IPS DF 6.9 (cell line): ENCODE results near the gene ETDB.
"Not testable (repeated sequence)": the region's sequence is repeated elsewhere in the genome, so short reads cannot be mapped to it uniquely, and the experiment has no call there.

ENCODE experiments used
- DNase-seq: peaks from one replicate; pipeline ENCODE4 v3.0.0-alpha.2; 2013; ENCODE audit warnings: low read depth, low spot score
- H3K27ac ChIP-seq: one replicate; pipeline ENCODE4 v1.5.1; 2013; ENCODE audit warnings: low read length, control low read depth
- H3K27me3 ChIP-seq: 2 replicates; pipeline ENCODE4 v1.6.1; 2013; ENCODE audit warnings: mild to moderate bottlenecking, low read length; ENCODE audit not compliant: control insufficient read depth, insufficient read depth
- H3K36me3 ChIP-seq: 2 replicates; pipeline ENCODE4 v1.6.1; 2013; ENCODE audit warnings: low read length; ENCODE audit not compliant: control insufficient read depth, insufficient read depth
- H3K4me1 ChIP-seq: 2 replicates; pipeline ENCODE4 v1.6.1; 2013; ENCODE audit warnings: low read length; ENCODE audit not compliant: control insufficient read depth, insufficient read depth
- H3K4me3 ChIP-seq: 2 replicates; pipeline ENCODE4 v1.5.1; 2013; ENCODE audit warnings: mild to moderate bottlenecking, low read length
- H3K9me3 ChIP-seq: 2 replicates; pipeline ENCODE4 v1.6.1; 2013; ENCODE audit warnings: low read length, inconsistent platforms; ENCODE audit not compliant: control insufficient read depth, insufficient read depth
- WGBS: extraction: QIAGEN DNeasy Blood & Tissue Kit; methylation state at CpG from one replicate; pipeline ENCODE4 v1.1.7; 2013; ENCODE audit warnings: mixed read lengths, missing lambda C conversion rate; ENCODE audit not compliant: insufficient read length, insufficient coverage; 5-methylcytosine and 5-hydroxymethylcytosine counted together

Gene ETDB

DNA sequence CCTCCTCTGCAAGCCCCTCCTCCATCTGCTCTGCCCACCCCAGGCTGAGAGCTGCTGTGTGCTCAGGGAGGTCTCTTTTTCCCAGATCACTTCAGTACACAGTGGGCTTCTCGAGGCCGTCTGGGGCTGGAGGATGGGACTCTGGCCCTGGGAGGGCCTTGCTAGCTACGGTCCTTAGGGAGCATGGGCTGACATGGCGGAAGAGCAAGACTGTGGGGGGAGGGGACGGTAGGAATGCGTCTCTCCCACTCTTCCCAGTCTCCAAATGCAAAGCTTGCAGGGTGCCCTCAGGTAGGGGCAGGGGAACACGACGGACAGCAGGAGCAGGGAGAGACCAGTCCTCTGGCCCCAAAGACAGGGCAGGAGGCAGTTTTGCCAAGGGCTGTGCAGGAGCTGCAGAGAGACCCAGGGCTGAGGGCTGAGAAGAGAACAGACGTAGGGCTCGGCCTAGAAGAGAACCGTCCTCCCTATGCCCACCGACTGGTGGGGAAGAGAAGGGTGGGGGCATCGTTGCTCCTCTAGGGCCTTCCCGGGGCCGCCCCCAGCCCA, 23.1 kb downstream of the ETDB start:
- H3K4me3 ChIP-seq, result peak overlapping the region; percentile 70; the same call in 1 of the 2 replicates
- H3K4me1 ChIP-seq, H3K9me3 ChIP-seq, H3K36me3 ChIP-seq, DNase-seq, H3K27me3 ChIP-seq, H3K27ac ChIP-seq: not testable (repeated sequence)
- no CpG with 5 or more reads among the region's 15 CpGs for WGBS

GRCh38 chrX:135095715-135096114, 24.6 kb downstream of the ETDB start:
- H3K36me3 ChIP-seq, result no peaks in the 10 kb centered on the region
- WGBS, result no CpG with 5 or more reads among the region's 5 CpGs
- H3K4me1 ChIP-seq, result peaks cover 2% of the 10 kb centered on the region; the same call in 1 of the 2 replicates
- H3K4me3 ChIP-seq, result no peak overlapping the region
- no peaks in the 10 kb centered on the region for H3K27me3 ChIP-seq
- H3K27ac ChIP-seq, result no peak overlapping the region
- no peaks in the 10 kb centered on the region for H3K9me3 ChIP-seq
- DNase-seq, result no peak

- Histone ChIP-seq H3K4me1 (peaks cover 2% of the 10 kb centered on the region; the same call in 1 of the 2 replicates), H3K4me3 (no peak overlapping the region), H3K36me3 (no peaks in the 10 kb centered on the region), H3K27ac (no peak overlapping the region), H3K27me3 (no peaks in the 10 kb centered on the region), H3K9me3 (no peaks in the 10 kb centered on the region)
- no peak for DNase-seq
- no CpG with 5 or more reads among the region's 6 CpGs for WGBS
Measured at GRCh38 chrX:135094726-135095125, 25.6 kb downstream of the ETDB start.

DNA sequence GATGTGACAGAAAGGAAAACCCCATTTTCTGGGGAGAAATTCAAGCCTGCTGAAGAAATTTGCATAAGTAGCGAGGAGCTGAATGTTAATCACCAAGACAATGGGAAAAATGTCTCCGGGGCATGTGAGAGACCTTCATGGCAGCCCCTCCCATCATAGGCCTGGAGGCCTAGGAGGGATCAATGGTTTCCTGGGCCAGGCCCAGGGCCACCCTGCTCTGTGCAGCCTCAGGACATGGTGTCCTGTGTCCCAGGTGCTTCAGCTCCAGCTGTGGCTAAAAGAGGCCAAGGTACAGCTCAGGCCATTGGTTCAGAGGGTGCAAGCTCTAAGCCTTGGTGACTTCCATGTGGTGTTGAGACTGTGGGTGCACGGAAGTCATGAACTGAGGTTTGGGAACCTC, 31.2 kb downstream of the ETDB start:
- no peaks in the 10 kb centered on the region for H3K9me3 ChIP-seq
- no peak for DNase-seq
- no peak overlapping the region for H3K27ac ChIP-seq
- no peaks in the 10 kb centered on the region for H3K4me1 ChIP-seq
- no peaks in the 10 kb centered on the region for H3K27me3 ChIP-seq
- H3K4me3 ChIP-seq, result no peak overlapping the region
- H3K36me3 ChIP-seq, result no peaks in the 10 kb centered on the region
- no CpG with 5 or more reads among the region's 3 CpGs for WGBS

- H3K9me3 ChIP-seq, result no peaks in the 10 kb centered on the region
Measured at GRCh38 chrX:135087867-135088266, 32.5 kb downstream of the ETDB start.

GRCh38 chrX:135086197-135086854, 34.0 kb downstream of the ETDB start:
- no peak for DNase-seq
- Histone ChIP-seq H3K4me1 (no peaks in the 10 kb centered on the region), H3K36me3 (no peaks in the 10 kb centered on the region), H3K9me3 (no peaks in the 10 kb centered on the region), H3K27ac (no peak overlapping the region), H3K4me3 (no peak overlapping the region), H3K27me3 (no peaks in the 10 kb centered on the region)
- WGBS, result no CpG with 5 or more reads among the region's 4 CpGs

More at GRCh38 chrX:135087867-135088266, 32.5 kb downstream of the ETDB start:
- Histone ChIP-seq H3K27ac (no peak overlapping the region), H3K4me3 (no peak overlapping the region), H3K4me1 (no peaks in the 10 kb centered on the region), H3K27me3 (no peaks in the 10 kb centered on the region), H3K36me3 (no peaks in the 10 kb centered on the region)
- DNase-seq, result no peak
- WGBS, result no CpG with 5 or more reads among the region's 3 CpGs

DNA sequence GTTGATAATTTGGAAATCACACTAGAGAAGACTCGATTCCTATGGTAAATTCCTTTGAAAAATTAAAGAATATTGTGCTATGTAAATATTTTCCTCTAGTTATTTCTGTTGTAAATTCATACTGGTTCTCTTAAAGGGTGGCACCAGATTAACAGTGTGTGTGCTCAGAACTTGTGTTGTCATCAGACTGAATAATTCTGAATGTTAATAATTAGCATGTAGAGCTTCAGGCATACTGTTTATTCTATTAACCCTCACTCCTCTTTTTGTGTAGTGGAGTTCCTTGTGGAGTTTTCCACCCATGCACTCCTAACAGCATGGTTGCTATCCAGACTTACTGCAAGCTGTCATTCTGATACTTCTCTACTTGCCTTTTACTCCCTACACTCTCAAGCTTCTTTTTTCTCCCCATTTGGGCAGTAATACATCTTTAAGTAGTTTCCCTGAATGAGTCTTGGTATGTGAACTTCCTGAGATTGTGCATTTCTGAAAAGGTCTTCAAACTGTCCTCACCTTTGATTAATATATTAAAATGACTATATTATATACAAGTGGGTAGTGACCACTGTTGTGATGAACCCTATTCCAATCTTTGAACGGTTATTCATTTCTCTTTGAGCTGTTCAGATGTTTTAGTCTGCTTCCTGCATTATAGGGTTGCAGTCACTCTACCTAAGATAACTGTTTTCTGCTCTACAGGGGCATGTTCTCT, 38.5 kb downstream of the ETDB start:
- DNase-seq, result no peak
- no peak overlapping the region for H3K27ac ChIP-seq
- no peaks in the 10 kb centered on the region for H3K9me3 ChIP-seq
- no CpG with 5 or more reads among the region's 2 CpGs for WGBS
- no peaks in the 10 kb centered on the region for H3K36me3 ChIP-seq
- no peak overlapping the region for H3K4me3 ChIP-seq
- H3K27me3 ChIP-seq, result no peaks in the 10 kb centered on the region
- H3K4me1 ChIP-seq, result no peaks in the 10 kb centered on the region
